Activated naive CD8-positive, alpha-beta T cell treated with anti-CD3 and anti-CD28 coated beads for 36 hours (primary cell): ENCODE measurements around the gene ABCC1. TPM values are rescaled to one million over a fixed set of nuclear protein-coding genes. Genes with fewer than 3 reads are reported as not detected.
A peak's percentile ranks its signal among the peaks of the same experiment; 100 is the strongest.

Experiments
- DNase-seq: peaks from one replicate; pipeline ENCODE4 v3.0.0; 2021
- H3K27ac Mint-ChIP-seq: one replicate; pipeline ENCODE4 v1.8.0; 2022; ENCODE audit warnings: mild to moderate bottlenecking, moderate library complexity, mixed read lengths
- H3K27me3 Mint-ChIP-seq: one replicate; pipeline ENCODE4 v1.8.0; 2022; ENCODE audit warnings: mild to moderate bottlenecking, mixed read lengths
- H3K36me3 Mint-ChIP-seq: one replicate; pipeline ENCODE4 v1.8.0; 2021; ENCODE audit warnings: mild to moderate bottlenecking, mixed read lengths
- H3K4me1 Mint-ChIP-seq: one replicate; pipeline ENCODE4 v1.8.0; 2021; ENCODE audit warnings: mixed read lengths
- H3K4me3 Mint-ChIP-seq: one replicate; pipeline ENCODE4 v1.8.0; 2022; ENCODE audit warnings: mild to moderate bottlenecking, moderate library complexity, mixed read lengths
- H3K9me3 Mint-ChIP-seq: one replicate; pipeline ENCODE4 v1.8.0; 2022; ENCODE audit warnings: mixed read lengths
- total RNA-seq, 2 experiments: library from RNA; stranded (reverse); gene quantifications; one replicate each; pipeline ENCODE4 v1.2.3, GENCODE V29; 2021

The ABCC1 gene
- total RNA-seq, 2 experiments from 2014 or later: 57.0 to 61.9 TPM

GRCh38 chr16:16109453-16110110 lies 160.2 kb downstream of the ABCC1 start:
- Mint-ChIP-seq H3K4me1 (no peaks in the 10 kb centered on the region), H3K27ac (no peak overlapping the region), H3K9me3 (no peaks in the 10 kb centered on the region), H3K27me3 (no peaks in the 10 kb centered on the region), H3K36me3 (peaks cover 42% of the 10 kb centered on the region), H3K4me3 (no peak overlapping the region)
- DNase-seq: no peak

- no peak for DNase-seq
- peaks cover 47% of the 10 kb centered on the region for H3K36me3 Mint-ChIP-seq
Measured at GRCh38 chr16:16110111-16110490, 160.7 kb downstream of the ABCC1 start.

GRCh38 chr16:16111639-16112038 lies 162.2 kb downstream of the ABCC1 start:
- Mint-ChIP-seq H3K27ac (no peak overlapping the region), H3K27me3 (no peaks in the 10 kb centered on the region), H3K36me3 (peaks cover 56% of the 10 kb centered on the region), H3K4me1 (no peaks in the 10 kb centered on the region), H3K4me3 (no peak overlapping the region), H3K9me3 (no peaks in the 10 kb centered on the region)
- no peak for DNase-seq

More at GRCh38 chr16:16110111-16110490, 160.7 kb downstream of the ABCC1 start:
- H3K9me3 Mint-ChIP-seq: no peaks in the 10 kb centered on the region
- no peak overlapping the region for H3K4me3 Mint-ChIP-seq
- no peaks in the 10 kb centered on the region for H3K4me1 Mint-ChIP-seq
- no peak overlapping the region for H3K27ac Mint-ChIP-seq
- no peaks in the 10 kb centered on the region for H3K27me3 Mint-ChIP-seq

GRCh38 chr16:16112450-16113053 lies 163.1 kb downstream of the ABCC1 start:
- H3K27me3 Mint-ChIP-seq: no peaks in the 10 kb centered on the region
- no peaks in the 10 kb centered on the region for H3K4me1 Mint-ChIP-seq

GRCh38 chr16:16113076-16113475 lies 163.7 kb downstream of the ABCC1 start:
- no peaks in the 10 kb centered on the region for H3K27me3 Mint-ChIP-seq
- peaks cover 5% of the 10 kb centered on the region for H3K9me3 Mint-ChIP-seq
- peaks cover 68% of the 10 kb centered on the region for H3K36me3 Mint-ChIP-seq
- no peak overlapping the region for H3K27ac Mint-ChIP-seq
- no peak for DNase-seq
- H3K4me3 Mint-ChIP-seq: no peak overlapping the region
- H3K4me1 Mint-ChIP-seq: no peaks in the 10 kb centered on the region

More at GRCh38 chr16:16112450-16113053, 163.1 kb downstream of the ABCC1 start:
- Mint-ChIP-seq H3K9me3 (peaks cover 5% of the 10 kb centered on the region), H3K36me3 (peaks cover 66% of the 10 kb centered on the region), H3K4me3 (no peak overlapping the region), H3K27ac (no peak overlapping the region)
- no peak for DNase-seq

- Mint-ChIP-seq H3K9me3 (peaks cover 8% of the 10 kb centered on the region), H3K27ac (no peak overlapping the region), H3K4me1 (no peaks in the 10 kb centered on the region), H3K4me3 (no peak overlapping the region), H3K27me3 (no peaks in the 10 kb centered on the region), H3K36me3 (peaks cover 71% of the 10 kb centered on the region)
- no peak for DNase-seq
Measured at GRCh38 chr16:16116841-16117240, 167.4 kb downstream of the ABCC1 start.

- H3K4me3 Mint-ChIP-seq: no peak overlapping the region
- peaks cover 8% of the 10 kb centered on the region for H3K9me3 Mint-ChIP-seq
- H3K36me3 Mint-ChIP-seq: peaks cover 75% of the 10 kb centered on the region
- H3K4me1 Mint-ChIP-seq: no peaks in the 10 kb centered on the region
- no peak for DNase-seq
- peak overlapping the region; percentile 34 for H3K27ac Mint-ChIP-seq
- no peaks in the 10 kb centered on the region for H3K27me3 Mint-ChIP-seq
Measured at GRCh38 chr16:16118337-16118736, 168.9 kb downstream of the ABCC1 start.

- DNase-seq: no peak
Measured at GRCh38 chr16:16120044-16120381, 170.6 kb downstream of the ABCC1 start.

GRCh38 chr16:16120382-16121184 lies 171.2 kb downstream of the ABCC1 start:
- no peak overlapping the region for H3K4me3 Mint-ChIP-seq

More at GRCh38 chr16:16120044-16120381, 170.6 kb downstream of the ABCC1 start:
- Mint-ChIP-seq H3K9me3 (peaks cover 17% of the 10 kb centered on the region), H3K4me1 (no peaks in the 10 kb centered on the region), H3K4me3 (no peak overlapping the region), H3K27me3 (no peaks in the 10 kb centered on the region), H3K27ac (no peak overlapping the region), H3K36me3 (peaks cover 80% of the 10 kb centered on the region)

GRCh38 chr16:16121185-16121727 lies 171.8 kb downstream of the ABCC1 start:
- Mint-ChIP-seq H3K27ac (no peak overlapping the region), H3K27me3 (no peaks in the 10 kb centered on the region), H3K4me3 (no peak overlapping the region), H3K4me1 (no peaks in the 10 kb centered on the region), H3K9me3 (peaks cover 17% of the 10 kb centered on the region), H3K36me3 (peaks cover 80% of the 10 kb centered on the region)
- DNase-seq: no peak

More at GRCh38 chr16:16120382-16121184, 171.2 kb downstream of the ABCC1 start:
- H3K27ac Mint-ChIP-seq: no peak overlapping the region
- no peaks in the 10 kb centered on the region for H3K27me3 Mint-ChIP-seq
- no peaks in the 10 kb centered on the region for H3K4me1 Mint-ChIP-seq
- peaks cover 17% of the 10 kb centered on the region for H3K9me3 Mint-ChIP-seq
- no peak for DNase-seq
- peaks cover 79% of the 10 kb centered on the region for H3K36me3 Mint-ChIP-seq

GRCh38 chr16:16122264-16122663 lies 172.8 kb downstream of the ABCC1 start:
- Mint-ChIP-seq H3K36me3 (peaks cover 70% of the 10 kb centered on the region), H3K4me1 (no peaks in the 10 kb centered on the region), H3K27ac (no peak overlapping the region), H3K27me3 (no peaks in the 10 kb centered on the region), H3K9me3 (peaks cover 13% of the 10 kb centered on the region), H3K4me3 (no peak overlapping the region)
- DNase-seq: no peak

- peaks cover 60% of the 10 kb centered on the region for H3K36me3 Mint-ChIP-seq
Measured at GRCh38 chr16:16124438-16124837, 175.0 kb downstream of the ABCC1 start.

GRCh38 chr16:16124974-16125373 lies 175.6 kb downstream of the ABCC1 start:
- Mint-ChIP-seq H3K27ac (no peak overlapping the region), H3K9me3 (peaks cover 9% of the 10 kb centered on the region), H3K4me3 (no peak overlapping the region), H3K4me1 (no peaks in the 10 kb centered on the region), H3K27me3 (no peaks in the 10 kb centered on the region), H3K36me3 (peaks cover 57% of the 10 kb centered on the region)
- DNase-seq: no peak

More at GRCh38 chr16:16124438-16124837, 175.0 kb downstream of the ABCC1 start:
- H3K4me3 Mint-ChIP-seq: no peak overlapping the region
- DNase-seq: no peak
- no peaks in the 10 kb centered on the region for H3K4me1 Mint-ChIP-seq
- no peaks in the 10 kb centered on the region for H3K27me3 Mint-ChIP-seq
- peaks cover 9% of the 10 kb centered on the region for H3K9me3 Mint-ChIP-seq
- no peak overlapping the region for H3K27ac Mint-ChIP-seq

- H3K9me3 Mint-ChIP-seq: peaks cover 9% of the 10 kb centered on the region
- H3K4me3 Mint-ChIP-seq: no peak overlapping the region
- H3K27ac Mint-ChIP-seq: peak overlapping the region; percentile 70
- no peaks in the 10 kb centered on the region for H3K27me3 Mint-ChIP-seq
- DNase-seq: no peak
- no peaks in the 10 kb centered on the region for H3K4me1 Mint-ChIP-seq
- peaks cover 52% of the 10 kb centered on the region for H3K36me3 Mint-ChIP-seq
Measured at GRCh38 chr16:16126896-16127295, 177.5 kb downstream of the ABCC1 start.

GRCh38 chr16:16127469-16128116 lies 178.2 kb downstream of the ABCC1 start:
- no peaks in the 10 kb centered on the region for H3K27me3 Mint-ChIP-seq
- no peaks in the 10 kb centered on the region for H3K4me1 Mint-ChIP-seq
- H3K4me3 Mint-ChIP-seq: no peak overlapping the region
- H3K36me3 Mint-ChIP-seq: peaks cover 50% of the 10 kb centered on the region
- no peak overlapping the region for H3K27ac Mint-ChIP-seq
- DNase-seq: peak; percentile 62
- H3K9me3 Mint-ChIP-seq: peaks cover 9% of the 10 kb centered on the region
